ENCODE measurements around the gene SHISA9. TPM values are rescaled to one million over a fixed set of nuclear protein-coding genes. Genes with fewer than 3 reads are reported as not detected.

SHISA9 gene
- total RNA-seq, 2 experiments from 2014 or later: not detected

DNA sequence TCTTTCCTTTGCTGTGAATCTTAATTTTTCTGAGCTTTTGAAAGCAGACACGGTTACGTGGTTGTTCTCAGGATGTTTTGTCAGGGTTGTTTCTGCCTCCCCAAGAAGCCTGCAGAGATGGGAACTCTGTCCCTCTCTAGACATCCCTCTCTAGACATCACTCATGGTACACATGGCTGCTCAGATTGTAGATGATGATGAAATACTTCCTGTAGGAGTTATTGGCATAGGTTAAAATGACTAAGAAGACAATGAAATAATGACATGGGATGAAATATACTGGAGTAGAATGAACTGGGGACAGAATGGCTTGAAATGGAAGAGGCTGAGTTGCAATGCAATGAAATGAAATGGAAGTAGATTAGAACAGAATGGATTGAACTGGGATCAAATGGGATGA is 253.4 kb downstream of the SHISA9 start:
- CTCF ChIA-PET: no interaction called here

DNA sequence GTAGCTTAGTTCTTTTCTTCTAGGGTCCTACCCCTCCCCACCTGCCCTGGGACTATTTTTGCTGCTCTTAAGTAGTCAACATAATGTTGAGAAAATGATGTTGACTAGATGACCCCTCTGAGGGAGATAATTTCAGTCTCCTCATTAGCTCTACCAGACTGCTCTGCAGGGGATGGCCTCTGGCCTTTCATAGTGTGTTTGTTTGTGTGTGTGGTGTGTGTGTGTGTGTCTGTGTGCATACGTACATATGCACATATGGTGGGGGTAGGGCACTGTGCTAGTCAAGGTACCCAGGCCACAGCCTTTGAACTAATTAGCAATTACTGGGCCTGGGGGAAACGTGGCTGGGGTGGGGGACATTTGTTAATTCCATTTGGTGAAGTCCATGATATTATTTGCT is 254.0 kb downstream of the SHISA9 start:
- ChIA-PET POLR2A (no interaction called here), CTCF (no interaction called here)

More for the DNA sequence above, 253.4 kb downstream of the SHISA9 start:
- POLR2A ChIA-PET: no interaction called here

DNA sequence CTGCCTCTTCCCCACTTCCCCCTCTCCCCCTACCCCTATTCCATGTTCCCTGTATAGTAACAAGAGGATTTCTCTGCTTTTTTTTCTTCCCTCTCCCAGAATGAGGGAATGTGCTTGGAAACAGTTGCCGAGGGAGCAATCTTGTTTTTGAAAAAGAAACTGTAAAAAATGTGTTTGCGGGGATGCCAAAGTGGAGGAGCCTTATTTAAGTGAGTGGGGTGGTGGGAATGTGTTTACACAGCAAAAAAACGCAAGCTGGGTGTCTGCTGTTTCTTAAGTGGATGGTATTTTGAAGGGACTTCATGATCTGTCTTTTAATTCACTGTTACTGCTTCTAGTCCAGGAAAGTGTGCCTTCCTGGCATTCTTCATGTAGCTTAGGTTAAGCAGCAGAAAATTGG is 254.4 kb downstream of the SHISA9 start:
- ChIA-PET CTCF (no interaction called here), POLR2A (no interaction called here)

DNA sequence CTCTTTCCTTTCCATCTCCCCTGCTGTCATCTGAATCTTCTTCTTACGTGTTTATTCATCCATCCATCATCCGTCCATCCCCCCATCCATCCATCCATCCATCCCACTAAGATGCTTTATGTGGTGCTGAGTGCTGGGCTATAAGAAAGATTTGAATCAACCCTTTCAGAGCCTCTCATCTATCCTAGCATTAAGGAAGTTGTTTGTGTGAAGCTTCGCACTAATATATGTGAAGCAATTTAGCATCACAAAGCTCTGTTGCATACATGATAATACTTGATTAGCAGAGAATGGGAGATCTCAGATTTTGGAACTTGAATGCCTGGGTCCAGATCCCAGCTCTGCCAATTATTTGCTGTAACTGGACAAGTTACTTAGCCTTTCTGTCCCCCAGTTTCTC is 255.7 kb downstream of the SHISA9 start:
- CTCF ChIA-PET: no interaction called here
- POLR2A ChIA-PET: no interaction called here

DNA sequence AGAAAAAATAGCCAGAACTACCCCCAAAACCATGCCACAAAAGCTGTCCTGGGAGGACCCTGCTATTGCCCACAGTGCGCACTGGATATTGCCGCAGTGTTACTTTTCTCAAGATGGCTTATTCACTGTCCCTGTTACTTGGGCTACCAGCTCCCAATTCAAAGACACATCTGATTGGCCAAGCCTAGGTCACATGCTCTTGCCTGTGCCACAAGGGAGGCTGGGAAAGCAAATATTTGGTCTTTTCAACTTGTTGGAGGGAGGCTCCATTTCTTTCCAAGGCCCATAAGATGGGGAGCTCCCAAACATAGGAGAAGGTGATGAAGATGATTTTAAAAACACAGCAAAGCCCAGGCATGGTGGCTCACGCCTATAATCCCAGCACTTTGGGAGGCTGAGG is 257.0 kb downstream of the SHISA9 start:
- ChIA-PET CTCF (interaction anchor here (0.7 kb wide), 1 partner anchor 904 kb away, joined by 3 read pairs; no protein-coding TSS in a partner anchor), POLR2A (interaction anchor here (0.6 kb wide), 1 partner anchor 101 kb away, joined by 3 read pairs; no protein-coding TSS in a partner anchor)

DNA sequence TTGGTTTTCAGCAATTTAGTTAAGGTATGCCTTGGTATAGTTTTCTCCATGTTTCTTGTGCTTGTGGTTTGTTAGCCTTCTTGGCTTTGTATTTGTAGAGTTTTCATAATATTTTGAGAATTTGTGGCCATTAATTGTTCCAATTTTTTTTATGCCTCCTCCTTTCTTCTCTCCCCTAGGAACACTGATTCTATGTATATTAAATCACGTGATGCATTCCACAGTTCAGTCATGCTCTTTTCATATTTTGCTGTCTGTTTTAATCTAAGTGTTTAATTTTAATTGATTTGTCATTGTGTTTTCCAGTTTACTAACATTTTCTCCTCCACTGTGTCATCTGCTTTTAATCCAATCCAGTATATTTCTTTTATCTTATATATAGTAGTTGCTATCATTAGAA is 263.6 kb downstream of the SHISA9 start:
- POLR2A ChIA-PET: no interaction called here
- CTCF ChIA-PET: no interaction called here

DNA sequence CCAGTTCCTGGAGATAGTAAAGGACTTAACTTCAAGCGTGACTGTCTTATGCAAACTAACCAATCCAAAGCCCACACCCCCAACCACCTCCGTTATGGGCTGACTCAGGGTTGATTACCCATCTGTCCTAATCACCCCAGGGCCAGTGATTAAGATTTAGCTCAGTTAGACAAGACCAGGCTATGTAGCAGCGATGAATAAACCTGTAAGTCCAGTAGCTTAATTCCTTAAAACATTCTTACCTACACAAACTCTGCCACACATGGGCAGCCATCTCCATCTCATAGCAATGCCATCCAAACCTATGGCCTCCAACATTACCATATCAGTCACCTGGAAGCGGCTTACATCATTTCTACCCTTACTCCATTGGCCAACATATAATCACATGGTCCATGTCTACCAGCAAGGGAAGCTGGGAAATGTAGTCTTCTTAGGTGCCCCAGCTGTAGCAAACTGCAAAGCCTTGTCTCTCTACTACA is 266.7 kb downstream of the SHISA9 start:
- ChIA-PET POLR2A (no interaction called here), CTCF (no interaction called here)

DNA sequence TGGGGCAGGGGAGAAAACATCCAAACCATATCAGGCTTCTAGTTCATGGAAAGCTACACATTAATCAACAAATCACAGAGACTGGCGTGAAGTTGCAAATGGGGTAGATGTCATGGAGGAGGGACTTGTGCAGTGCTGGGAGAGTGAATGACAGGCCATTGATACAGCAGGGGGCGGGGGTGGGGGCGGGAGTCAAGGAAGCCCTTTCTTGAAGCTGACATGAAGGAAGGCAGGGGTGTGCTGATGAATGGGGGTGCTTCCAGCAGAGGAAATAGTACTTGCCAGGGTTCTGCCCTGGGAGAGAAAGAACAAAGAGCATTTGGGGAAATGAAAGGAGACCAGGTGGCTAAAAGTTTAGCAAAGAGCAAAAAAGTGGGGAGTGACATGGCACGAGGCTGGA is 269.9 kb downstream of the SHISA9 start:
- POLR2A ChIA-PET: no interaction called here
- CTCF ChIA-PET: no interaction called here

DNA sequence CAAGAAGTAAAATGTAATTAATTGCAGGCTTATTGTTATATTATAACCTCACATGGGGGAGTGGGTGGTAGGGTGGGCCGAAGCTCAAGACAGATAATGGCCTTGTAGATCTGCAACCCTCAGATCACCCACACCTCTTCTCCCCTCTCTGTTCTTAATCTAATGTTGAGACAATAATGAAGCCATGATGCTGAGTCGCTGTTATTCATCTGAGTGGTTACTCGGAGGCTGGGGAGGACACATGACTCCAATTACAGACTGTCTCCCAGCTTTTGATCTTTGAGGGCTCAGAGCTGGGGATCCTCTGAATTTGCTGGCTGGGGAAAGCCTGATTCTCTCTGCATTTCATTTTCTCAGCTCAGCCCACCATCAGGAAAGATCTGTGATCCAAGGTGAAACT is 275.3 kb downstream of the SHISA9 start:
- CTCF ChIA-PET: no interaction called here
- POLR2A ChIA-PET: no interaction called here

DNA sequence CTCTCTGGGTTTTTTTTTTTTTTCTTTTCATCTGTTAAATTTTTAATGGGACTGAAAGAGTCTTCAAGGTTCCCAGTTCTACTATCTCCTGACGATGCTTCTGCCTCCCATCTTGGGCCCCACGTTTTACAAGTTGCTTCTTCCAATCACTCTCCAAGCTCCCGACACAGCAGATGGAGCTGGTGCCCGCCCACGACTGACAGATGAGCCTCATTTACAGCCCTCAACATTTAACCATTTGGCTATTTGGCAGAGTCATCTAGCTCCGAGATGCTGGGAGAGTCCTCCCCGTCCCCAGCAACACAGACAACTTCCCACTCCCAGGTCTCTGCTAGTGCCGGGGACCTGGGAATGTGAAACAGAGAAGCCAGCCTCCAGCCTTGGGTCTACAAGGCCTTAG is 276.9 kb downstream of the SHISA9 start:
- CTCF ChIA-PET: interaction anchor here (0.7 kb wide), 1 partner anchor 108 kb away, joined by 3 read pairs; no protein-coding TSS in a partner anchor
- POLR2A ChIA-PET: no interaction called here

DNA sequence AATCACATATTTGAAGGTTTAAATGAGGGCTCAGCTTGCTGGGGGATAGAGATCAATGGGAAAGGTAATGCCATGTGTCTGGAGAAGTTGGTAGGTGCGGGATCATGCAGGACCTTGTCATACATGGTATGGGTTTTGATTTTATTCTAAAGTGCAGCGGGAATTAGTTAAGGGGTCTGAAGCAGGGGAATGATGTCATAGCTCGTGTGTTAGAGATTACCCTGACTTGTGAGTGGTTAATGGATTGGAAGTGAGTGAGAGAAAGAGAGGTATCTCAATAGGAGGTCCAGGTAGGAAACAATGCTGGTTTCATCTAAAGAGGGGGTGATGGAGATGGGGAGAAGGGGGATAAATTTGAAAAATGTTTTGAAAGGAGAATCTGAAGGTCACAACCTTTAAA is 280.0 kb downstream of the SHISA9 start:
- POLR2A ChIA-PET: no interaction called here

DNA sequence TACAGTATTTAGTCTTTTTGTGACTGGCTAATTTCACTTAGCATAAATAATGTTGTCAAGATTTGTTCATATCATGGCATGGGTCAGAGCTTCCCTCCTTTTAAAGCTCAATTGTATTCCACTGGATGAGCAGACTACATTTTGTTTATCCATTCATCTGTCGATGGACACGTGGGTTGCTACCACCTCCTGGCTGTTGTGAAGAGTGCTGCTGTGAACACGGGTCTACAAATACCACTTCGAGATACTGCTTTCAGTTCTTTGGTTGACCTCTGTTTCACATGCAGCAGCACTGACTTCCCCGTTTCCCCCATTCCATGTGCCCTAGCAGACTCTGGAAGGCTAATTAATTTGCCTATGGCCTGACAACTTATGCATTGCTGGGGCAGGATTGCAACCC is 285.4 kb downstream of the SHISA9 start:
- ChIA-PET POLR2A (no interaction called here), CTCF (no interaction called here)

More for the DNA sequence above, 280.0 kb downstream of the SHISA9 start:
- CTCF ChIA-PET: no interaction called here

DNA sequence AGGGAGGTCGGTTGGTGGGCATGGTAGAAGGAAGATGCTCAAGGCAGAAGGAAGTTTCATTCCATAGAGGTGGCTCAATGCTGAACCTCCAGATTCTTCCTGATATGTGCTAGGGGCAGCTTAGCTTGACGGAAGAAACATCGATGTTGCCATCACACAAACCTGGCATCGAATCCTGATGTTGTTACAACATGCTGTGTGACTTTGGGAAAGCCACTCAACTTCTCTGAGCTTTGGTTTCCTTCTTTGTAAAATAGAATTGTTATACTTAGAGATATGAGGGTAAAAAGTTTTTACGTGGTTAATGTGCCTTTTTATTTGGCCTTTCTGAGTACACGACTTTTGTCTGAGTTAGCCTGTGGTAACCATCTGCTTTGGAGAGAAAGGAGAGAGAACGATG is 287.9 kb downstream of the SHISA9 start:
- POLR2A ChIA-PET: no interaction called here
- CTCF ChIA-PET: no interaction called here

DNA sequence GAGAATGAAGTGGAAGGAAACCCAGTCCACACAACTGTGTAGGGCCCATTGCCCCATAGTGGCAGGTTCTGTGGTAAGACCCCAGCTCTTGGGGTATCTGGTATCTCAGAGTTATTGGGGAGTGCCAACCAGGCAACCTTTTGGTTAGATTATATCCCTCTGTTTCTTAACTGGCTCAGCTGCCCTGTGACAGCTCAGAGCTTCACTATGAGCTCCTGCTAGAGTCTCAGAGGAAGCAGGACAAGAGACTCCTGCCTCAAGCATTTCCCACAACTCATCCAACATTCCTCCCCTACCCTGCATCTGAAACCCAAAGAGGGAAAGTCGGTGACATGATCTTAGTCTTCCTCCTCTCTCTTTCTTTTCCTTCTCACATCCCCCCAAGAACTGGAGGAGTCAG is 292.3 kb downstream of the SHISA9 start:
- POLR2A ChIA-PET: no interaction called here
- CTCF ChIA-PET: no interaction called here

DNA sequence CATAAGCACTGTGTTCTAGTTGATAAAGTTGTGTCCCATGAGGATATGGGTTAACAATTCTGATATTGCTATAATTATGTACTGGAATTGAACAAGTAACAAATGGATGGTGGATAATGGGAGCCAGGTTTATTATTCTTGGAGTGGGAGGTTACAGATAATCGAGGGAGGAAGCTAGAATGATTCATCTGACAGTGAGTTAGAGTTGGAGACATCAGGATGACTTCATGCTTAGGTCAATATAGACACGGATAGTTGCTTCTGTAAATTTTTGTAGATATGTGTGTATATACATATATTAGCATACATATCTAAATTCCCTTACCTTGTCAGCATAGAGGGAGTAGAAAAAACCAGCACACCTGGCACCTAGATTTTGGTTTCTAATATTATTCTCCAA is 293.4 kb downstream of the SHISA9 start:
- CTCF ChIA-PET: no interaction called here
- POLR2A ChIA-PET: no interaction called here

DNA sequence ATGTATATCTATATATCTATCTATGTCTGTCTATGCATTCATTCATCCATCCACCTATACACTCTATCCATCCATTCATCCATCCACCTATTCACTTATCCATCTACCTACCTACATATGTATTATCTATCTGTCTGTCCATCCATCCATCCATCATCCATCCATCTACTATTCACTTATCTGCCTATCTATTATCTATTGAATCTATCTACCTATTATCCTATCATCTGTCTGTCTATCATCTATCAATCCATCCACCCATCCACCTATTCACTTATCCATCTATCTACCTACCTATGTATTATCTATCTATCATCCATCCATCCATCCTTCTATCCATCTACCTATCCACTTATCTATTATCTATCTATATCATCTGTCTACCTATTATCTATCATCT is 302.3 kb downstream of the SHISA9 start:
- CTCF ChIA-PET: no interaction called here
- POLR2A ChIA-PET: no interaction called here

DNA sequence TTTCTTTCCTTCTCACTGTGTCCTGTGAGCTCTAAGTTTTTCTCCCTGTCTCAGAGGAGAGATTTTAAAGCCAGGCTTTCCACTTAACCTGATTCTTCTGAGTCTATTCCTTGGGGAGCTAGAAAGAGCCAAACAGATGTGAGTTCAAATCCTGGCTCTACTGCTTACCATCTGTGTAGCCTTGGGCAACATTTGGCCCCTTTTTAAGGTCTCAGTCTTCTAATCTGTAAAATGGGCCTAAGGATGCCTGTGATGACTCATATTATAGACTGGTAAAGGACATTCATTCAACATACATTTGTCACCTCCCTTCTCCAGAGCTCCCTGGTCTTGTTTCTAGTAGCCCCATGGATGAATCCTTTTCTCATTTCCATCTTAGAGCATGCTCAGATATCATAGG is 304.0 kb downstream of the SHISA9 start:
- ChIA-PET CTCF (no interaction called here), POLR2A (no interaction called here)

DNA sequence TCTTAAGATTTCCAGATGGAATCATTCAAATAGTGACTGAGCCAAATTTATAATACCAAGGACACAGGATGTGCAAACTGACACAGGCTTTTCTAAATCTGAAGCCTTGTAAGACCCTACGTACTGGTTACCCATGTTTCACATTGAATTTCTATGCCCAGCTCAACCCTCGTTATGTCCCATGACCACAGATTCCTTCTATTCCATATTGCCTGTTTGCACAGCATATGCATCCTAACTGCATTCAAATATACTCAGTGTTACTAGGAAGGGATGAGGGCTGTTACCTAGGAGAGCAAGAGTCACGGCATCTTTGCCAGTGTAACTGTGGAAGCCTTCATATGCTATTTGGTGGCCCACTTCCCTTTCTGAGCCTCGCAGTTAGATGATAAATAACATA is 305.2 kb downstream of the SHISA9 start:
- ChIA-PET CTCF (no interaction called here), POLR2A (no interaction called here)

DNA sequence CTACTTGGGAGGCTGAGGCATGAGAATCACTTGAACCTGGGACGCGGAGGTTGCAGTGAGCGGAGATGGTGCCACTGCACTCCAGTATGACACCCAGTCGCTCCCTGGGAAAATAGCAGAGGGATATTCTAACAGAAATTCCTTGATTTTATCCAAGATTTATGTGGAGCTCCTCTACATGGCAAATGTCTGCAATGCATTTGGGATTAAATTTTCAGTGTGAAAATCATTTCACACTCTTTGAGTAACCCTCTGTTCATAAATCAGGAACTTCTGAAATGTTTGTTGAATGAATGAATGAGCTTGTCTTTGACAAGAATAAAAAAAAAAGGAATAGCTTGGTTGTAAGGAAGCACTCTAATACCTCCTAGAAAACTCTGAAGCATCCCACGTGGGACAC is 305.8 kb downstream of the SHISA9 start:
- ChIA-PET CTCF (no interaction called here), POLR2A (no interaction called here)

DNA sequence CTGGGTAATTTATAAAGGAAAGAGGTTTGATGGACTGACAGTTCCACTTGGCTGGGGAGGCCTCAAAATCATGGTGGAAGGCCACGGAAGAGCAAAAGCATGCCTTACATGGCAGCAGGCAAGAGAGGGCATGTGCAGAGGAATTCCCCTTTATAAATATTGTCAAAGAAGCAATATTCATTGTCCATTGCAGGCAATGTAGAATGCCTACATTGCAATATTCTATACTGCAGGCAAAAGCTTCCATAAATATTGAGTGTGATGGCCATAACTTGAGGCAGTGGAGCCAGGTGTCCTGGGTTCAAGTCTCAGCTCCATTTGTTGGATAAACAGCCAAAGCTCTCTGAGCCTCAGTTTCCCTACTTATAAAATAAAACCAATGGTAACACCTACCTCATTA is 322.3 kb downstream of the SHISA9 start:
- CTCF ChIA-PET: no interaction called here

DNA sequence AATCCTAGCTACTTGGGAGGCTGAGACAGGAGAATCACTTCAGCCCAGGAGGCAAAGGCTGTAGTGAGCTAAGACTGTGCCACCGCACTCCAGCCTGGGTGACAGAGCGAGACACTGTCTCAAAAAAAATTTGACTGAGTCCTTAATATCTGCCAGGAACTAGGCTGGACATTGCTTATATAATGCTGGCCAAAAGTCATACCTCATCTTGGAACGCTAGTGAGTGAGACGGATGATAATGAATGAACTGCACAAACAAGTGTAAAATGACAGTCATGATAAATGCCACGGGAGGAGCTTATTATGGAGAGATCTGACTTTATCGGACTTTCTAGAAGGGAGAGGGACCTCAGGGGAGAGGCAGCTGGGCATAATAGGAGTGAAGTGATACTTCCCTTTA is 327.6 kb downstream of the SHISA9 start:
- POLR2A ChIA-PET: no interaction called here
- CTCF ChIA-PET: no interaction called here

More for the DNA sequence above, 322.3 kb downstream of the SHISA9 start:
- POLR2A ChIA-PET: no interaction called here

DNA sequence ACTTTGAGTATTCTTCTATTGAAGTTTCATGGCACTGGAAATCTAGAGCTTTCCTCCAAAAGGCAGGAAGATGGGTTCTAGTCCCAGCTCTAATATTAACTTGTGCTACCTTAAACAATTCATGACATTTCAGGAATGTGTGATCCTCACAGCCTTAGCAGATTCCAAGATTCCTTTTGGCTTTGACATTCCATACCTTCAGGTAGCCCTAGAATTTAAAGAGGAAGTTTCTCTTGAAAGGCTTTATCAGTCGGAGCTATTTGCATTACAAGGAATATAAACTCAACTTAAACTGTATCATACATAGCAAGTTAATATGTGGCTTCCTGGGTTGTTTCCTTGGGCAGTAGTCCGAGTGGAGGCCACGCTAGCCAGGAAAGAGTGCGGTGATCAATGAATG is 330.0 kb downstream of the SHISA9 start:
- ChIA-PET CTCF (no interaction called here), POLR2A (no interaction called here)

DNA sequence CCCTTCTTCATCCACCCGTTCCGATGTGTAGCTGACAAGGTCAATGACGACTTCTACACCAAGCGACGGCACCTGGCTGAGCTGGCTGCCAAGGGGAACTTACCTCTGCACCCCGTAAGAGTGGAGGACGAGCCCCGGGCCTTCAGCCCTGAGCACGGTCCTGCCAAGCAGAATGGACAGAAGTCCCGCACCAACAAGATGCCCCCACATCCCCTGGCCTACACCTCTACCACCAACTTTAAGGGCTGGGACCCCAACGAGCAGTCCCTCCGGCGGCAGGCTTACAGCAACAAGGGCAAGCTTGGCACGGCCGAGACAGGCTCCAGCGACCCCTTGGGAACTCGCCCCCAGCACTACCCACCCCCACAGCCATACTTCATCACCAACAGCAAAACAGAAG is 333.6 kb downstream of the SHISA9 start:
- ChIA-PET CTCF (no interaction called here), POLR2A (no interaction called here)
